Activated naive CD8-positive, alpha-beta T cell treated with anti-CD3 and anti-CD28 coated beads for 36 hours (primary cell): Measurements from ENCODE around the gene ROBO1. TPM values are rescaled to one million over a fixed set of nuclear protein-coding genes. Genes with fewer than 3 reads are reported as not detected.

Experiments used
- DNase-seq: peaks from one replicate; pipeline ENCODE4 v3.0.0; 2021
- H3K27ac Mint-ChIP-seq: one replicate; pipeline ENCODE4 v1.8.0; 2022; ENCODE audit warnings: mild to moderate bottlenecking, moderate library complexity, mixed read lengths
- H3K27me3 Mint-ChIP-seq: one replicate; pipeline ENCODE4 v1.8.0; 2022; ENCODE audit warnings: mild to moderate bottlenecking, mixed read lengths
- H3K36me3 Mint-ChIP-seq: one replicate; pipeline ENCODE4 v1.8.0; 2021; ENCODE audit warnings: mild to moderate bottlenecking, mixed read lengths
- H3K4me1 Mint-ChIP-seq: one replicate; pipeline ENCODE4 v1.8.0; 2021; ENCODE audit warnings: mixed read lengths
- H3K4me3 Mint-ChIP-seq: one replicate; pipeline ENCODE4 v1.8.0; 2022; ENCODE audit warnings: mild to moderate bottlenecking, moderate library complexity, mixed read lengths
- H3K9me3 Mint-ChIP-seq: one replicate; pipeline ENCODE4 v1.8.0; 2022; ENCODE audit warnings: mixed read lengths
- total RNA-seq, 2 experiments: library from RNA; stranded (reverse); gene quantifications; one replicate each; pipeline ENCODE4 v1.2.3, GENCODE V29; 2021

Gene ROBO1
- total RNA-seq, 2 experiments from 2014 or later: 13.8 to 16.5 TPM

- no peak overlapping the region for H3K27ac Mint-ChIP-seq
- no peaks in the 10 kb centered on the region for H3K36me3 Mint-ChIP-seq
- H3K4me1 Mint-ChIP-seq: no peaks in the 10 kb centered on the region
- no peak overlapping the region for H3K4me3 Mint-ChIP-seq
- H3K9me3 Mint-ChIP-seq: peaks cover 3% of the 10 kb centered on the region
- no peak for DNase-seq
- no peaks in the 10 kb centered on the region for H3K27me3 Mint-ChIP-seq
Observed at GRCh38 chr3:79490165-79491028, 277.4 kb downstream of the ROBO1 start.

- Mint-ChIP-seq H3K4me3 (no peak overlapping the region), H3K9me3 (peaks cover 3% of the 10 kb centered on the region), H3K27ac (no peak overlapping the region), H3K4me1 (no peaks in the 10 kb centered on the region), H3K36me3 (no peaks in the 10 kb centered on the region), H3K27me3 (no peaks in the 10 kb centered on the region)
- DNase-seq: no peak
Observed at GRCh38 chr3:79488407-79488806, 279.4 kb downstream of the ROBO1 start.

- H3K9me3 Mint-ChIP-seq: peaks cover 6% of the 10 kb centered on the region
- no peak overlapping the region for H3K4me3 Mint-ChIP-seq
- DNase-seq: no peak
- no peak overlapping the region for H3K27ac Mint-ChIP-seq
- no peaks in the 10 kb centered on the region for H3K4me1 Mint-ChIP-seq
- H3K27me3 Mint-ChIP-seq: no peaks in the 10 kb centered on the region
- no peaks in the 10 kb centered on the region for H3K36me3 Mint-ChIP-seq
Observed at GRCh38 chr3:79480746-79481145, 287.1 kb downstream of the ROBO1 start.

- Mint-ChIP-seq H3K27me3 (no peaks in the 10 kb centered on the region), H3K4me1 (no peaks in the 10 kb centered on the region), H3K9me3 (peaks cover 4% of the 10 kb centered on the region), H3K27ac (no peak overlapping the region), H3K36me3 (no peaks in the 10 kb centered on the region), H3K4me3 (no peak overlapping the region)
- DNase-seq: no peak
Observed at GRCh38 chr3:79478620-79479019, 289.2 kb downstream of the ROBO1 start.

GRCh38 chr3:79477242-79477641 lies 290.6 kb downstream of the ROBO1 start:
- no peak overlapping the region for H3K27ac Mint-ChIP-seq
- H3K27me3 Mint-ChIP-seq: no peaks in the 10 kb centered on the region
- peaks cover 4% of the 10 kb centered on the region for H3K9me3 Mint-ChIP-seq
- no peaks in the 10 kb centered on the region for H3K36me3 Mint-ChIP-seq
- H3K4me3 Mint-ChIP-seq: no peak overlapping the region
- DNase-seq: no peak
- H3K4me1 Mint-ChIP-seq: no peaks in the 10 kb centered on the region

GRCh38 chr3:79473993-79474392 lies 293.8 kb downstream of the ROBO1 start:
- no peak for DNase-seq
- Mint-ChIP-seq H3K27ac (no peak overlapping the region), H3K4me3 (no peak overlapping the region), H3K27me3 (no peaks in the 10 kb centered on the region), H3K4me1 (no peaks in the 10 kb centered on the region), H3K36me3 (no peaks in the 10 kb centered on the region), H3K9me3 (peaks cover 6% of the 10 kb centered on the region)

GRCh38 chr3:79467721-79468120 lies 300.1 kb downstream of the ROBO1 start:
- no peak overlapping the region for H3K4me3 Mint-ChIP-seq
- H3K27ac Mint-ChIP-seq: no peak overlapping the region
- H3K36me3 Mint-ChIP-seq: no peaks in the 10 kb centered on the region
- DNase-seq: no peak
- H3K27me3 Mint-ChIP-seq: no peaks in the 10 kb centered on the region
- H3K9me3 Mint-ChIP-seq: peaks cover 7% of the 10 kb centered on the region
- H3K4me1 Mint-ChIP-seq: no peaks in the 10 kb centered on the region

- no peak for DNase-seq
- Mint-ChIP-seq H3K9me3 (peaks cover 4% of the 10 kb centered on the region), H3K4me3 (no peak overlapping the region), H3K27me3 (no peaks in the 10 kb centered on the region), H3K4me1 (no peaks in the 10 kb centered on the region), H3K27ac (no peak overlapping the region), H3K36me3 (no peaks in the 10 kb centered on the region)
Observed at GRCh38 chr3:79461129-79461792, 306.5 kb downstream of the ROBO1 start.

GRCh38 chr3:79453600-79453999 lies 314.2 kb downstream of the ROBO1 start:
- Mint-ChIP-seq H3K36me3 (no peaks in the 10 kb centered on the region), H3K27me3 (no peaks in the 10 kb centered on the region), H3K4me3 (no peak overlapping the region)

GRCh38 chr3:79436387-79436786 lies 331.4 kb downstream of the ROBO1 start:
- Mint-ChIP-seq H3K36me3 (no peaks in the 10 kb centered on the region), H3K4me1 (no peaks in the 10 kb centered on the region), H3K4me3 (no peak overlapping the region), H3K27ac (no peak overlapping the region), H3K9me3 (peaks cover 2% of the 10 kb centered on the region), H3K27me3 (no peaks in the 10 kb centered on the region)
- no peak for DNase-seq

More at GRCh38 chr3:79453600-79453999, 314.2 kb downstream of the ROBO1 start:
- DNase-seq: no peak
- Mint-ChIP-seq H3K9me3 (peaks cover 2% of the 10 kb centered on the region), H3K4me1 (no peaks in the 10 kb centered on the region), H3K27ac (no peak overlapping the region)

GRCh38 chr3:79427081-79427480 lies 340.7 kb downstream of the ROBO1 start:
- Mint-ChIP-seq H3K9me3 (peaks cover 2% of the 10 kb centered on the region), H3K27ac (no peak overlapping the region), H3K4me1 (no peaks in the 10 kb centered on the region), H3K4me3 (no peak overlapping the region), H3K27me3 (no peaks in the 10 kb centered on the region), H3K36me3 (no peaks in the 10 kb centered on the region)
- no peak for DNase-seq

GRCh38 chr3:79424811-79425210 lies 343.0 kb downstream of the ROBO1 start:
- Mint-ChIP-seq H3K27me3 (no peaks in the 10 kb centered on the region), H3K27ac (no peak overlapping the region), H3K4me1 (no peaks in the 10 kb centered on the region), H3K9me3 (peaks cover 2% of the 10 kb centered on the region), H3K36me3 (no peaks in the 10 kb centered on the region), H3K4me3 (no peak overlapping the region)
- DNase-seq: no peak

GRCh38 chr3:79423417-79423816 lies 344.4 kb downstream of the ROBO1 start:
- Mint-ChIP-seq H3K27me3 (no peaks in the 10 kb centered on the region), H3K36me3 (no peaks in the 10 kb centered on the region), H3K27ac (no peak overlapping the region), H3K4me3 (no peak overlapping the region), H3K9me3 (peaks cover 4% of the 10 kb centered on the region), H3K4me1 (no peaks in the 10 kb centered on the region)
- no peak for DNase-seq

GRCh38 chr3:79421273-79421672 lies 346.5 kb downstream of the ROBO1 start:
- Mint-ChIP-seq H3K4me1 (no peaks in the 10 kb centered on the region), H3K9me3 (peaks cover 4% of the 10 kb centered on the region), H3K27ac (no peak overlapping the region), H3K4me3 (no peak overlapping the region), H3K27me3 (no peaks in the 10 kb centered on the region), H3K36me3 (no peaks in the 10 kb centered on the region)
- no peak for DNase-seq

- no peak overlapping the region for H3K27ac Mint-ChIP-seq
Observed at GRCh38 chr3:79418855-79419621, 348.8 kb downstream of the ROBO1 start.

More at GRCh38 chr3:79418855-79419621, 348.8 kb downstream of the ROBO1 start:
- H3K9me3 Mint-ChIP-seq: peaks cover 2% of the 10 kb centered on the region
- H3K36me3 Mint-ChIP-seq: no peaks in the 10 kb centered on the region
- DNase-seq: no peak
- no peak overlapping the region for H3K4me3 Mint-ChIP-seq
- no peaks in the 10 kb centered on the region for H3K27me3 Mint-ChIP-seq
- no peaks in the 10 kb centered on the region for H3K4me1 Mint-ChIP-seq
